Activated T-cell treated with anti-CD3 and anti-CD28 coated beads for 48 hours (primary cell): ENCODE measurements around the gene ARHGEF7.
"Not testable (repeated sequence)": the region's sequence is repeated elsewhere in the genome, so short reads cannot be mapped to it uniquely, and the experiment has no call there.

ENCODE experiments used
- DNase-seq: peaks from one replicate; pipeline ENCODE4 v3.0.0-alpha.2; 2020; ENCODE audit warnings: low read depth

Gene ARHGEF7

GRCh38 chr13:111198732-111199378 lies 83.7 kb downstream of the ARHGEF7 start:
- not testable (repeated sequence) for DNase-seq

GRCh38 chr13:111201304-111201940 lies 86.3 kb downstream of the ARHGEF7 start:
- no peak for DNase-seq

- DNase-seq: no peak
These were observed 87.1 kb downstream of the ARHGEF7 start for GRCh38 chr13:111202156-111202621.

- DNase-seq: no peak
These were observed 87.6 kb downstream of the ARHGEF7 start for GRCh38 chr13:111202745-111203144.

- DNase-seq: no peak
These were observed 88.8 kb downstream of the ARHGEF7 start for GRCh38 chr13:111203736-111204389.

GRCh38 chr13:111204438-111205177 lies 89.5 kb downstream of the ARHGEF7 start:
- DNase-seq: no peak

GRCh38 chr13:111206148-111206547 lies 91.0 kb downstream of the ARHGEF7 start:
- DNase-seq: no peak

- DNase-seq: no peak
These were observed 94.5 kb downstream of the ARHGEF7 start for GRCh38 chr13:111209613-111210012.

- no peak for DNase-seq
These were observed 95.0 kb downstream of the ARHGEF7 start for GRCh38 chr13:111210091-111210490.

GRCh38 chr13:111210544-111211469 lies 95.7 kb downstream of the ARHGEF7 start:
- no peak for DNase-seq

- no peak for DNase-seq
These were observed 96.8 kb downstream of the ARHGEF7 start for GRCh38 chr13:111211789-111212516.

GRCh38 chr13:111212517-111212873 lies 97.4 kb downstream of the ARHGEF7 start:
- no peak for DNase-seq

- no peak for DNase-seq
These were observed 99.0 kb downstream of the ARHGEF7 start for GRCh38 chr13:111213964-111214726.

- no peak for DNase-seq
These were observed 100.3 kb downstream of the ARHGEF7 start for GRCh38 chr13:111215081-111216047.

GRCh38 chr13:111216166-111216960 lies 101.3 kb downstream of the ARHGEF7 start:
- no peak for DNase-seq

- no peak for DNase-seq
These were observed 102.5 kb downstream of the ARHGEF7 start for GRCh38 chr13:111217641-111218040.

- DNase-seq: no peak
These were observed 104.2 kb downstream of the ARHGEF7 start for GRCh38 chr13:111219280-111219679.

GRCh38 chr13:111219950-111220349 lies 104.8 kb downstream of the ARHGEF7 start:
- DNase-seq: no peak
